NCI-H524 (cell line): ENCODE data around the gene SIRT7.

Experiments
- DNase-seq, 2 experiments: peaks; one replicate each; lab custom pipeline; 2025; lab: John Stamatoyannopoulos, UW

SIRT7 gene

GRCh38 chr17:81885869-81886548, 32.0 kb downstream of the SIRT7 start:
- DNase-seq: peak; percentile 59 to 83

- no peak for DNase-seq
These were observed 32.5 kb downstream of the SIRT7 start for GRCh38 chr17:81885454-81885853.

- DNase-seq: no peak
These were observed 33.0 kb downstream of the SIRT7 start for GRCh38 chr17:81884968-81885367.

- no peak for DNase-seq
These were observed 33.5 kb downstream of the SIRT7 start for GRCh38 chr17:81884520-81884919.

- no peak for DNase-seq
These were observed 38.9 kb downstream of the SIRT7 start for GRCh38 chr17:81879121-81879520.

GRCh38 chr17:81878294-81878693, 39.7 kb downstream of the SIRT7 start:
- DNase-seq: no peak

- no peak for DNase-seq
These were observed 40.4 kb downstream of the SIRT7 start for GRCh38 chr17:81877569-81877968.

GRCh38 chr17:81871387-81872230, 46.4 kb downstream of the SIRT7 start:
- DNase-seq: peak; percentile 94 to 95

- no peak for DNase-seq
These were observed 47.0 kb downstream of the SIRT7 start, which contains the start of gene ARHGDIA for GRCh38 chr17:81870981-81871386. Gene ARHGDIA (minus strand): TSS chr17:81871337. CDS start chr17:81869930, 1,407 bp downstream.

GRCh38 chr17:81870131-81870980, 47.6 kb downstream of the SIRT7 start:
- peak in 1 of 2 experiments; percentile 66 for DNase-seq

- DNase-seq: peak in 1 of 2 experiments; percentile 66
These were observed 48.5 kb downstream of the SIRT7 start for GRCh38 chr17:81869221-81870130.

GRCh38 chr17:81868674-81869220, 49.2 kb downstream of the SIRT7 start:
- DNase-seq: peak in 1 of 2 experiments; percentile 58

- DNase-seq: no peak
These were observed 49.8 kb downstream of the SIRT7 start for GRCh38 chr17:81867991-81868673.

GRCh38 chr17:81867170-81867990, 50.6 kb downstream of the SIRT7 start:
- DNase-seq: peak; percentile 68

- peak in 1 of 2 experiments; percentile 54 for DNase-seq
These were observed 51.4 kb downstream of the SIRT7 start for GRCh38 chr17:81866440-81867169.

GRCh38 chr17:81865733-81866439, 52.1 kb downstream of the SIRT7 start:
- DNase-seq: no peak

- no peak for DNase-seq
These were observed 52.6 kb downstream of the SIRT7 start for GRCh38 chr17:81865358-81865732.
